ENCODE results near the gene PRRX2. TPM values are rescaled to one million over a fixed set of nuclear protein-coding genes. Genes with fewer than 3 reads are reported as not detected.
A peak's percentile ranks its signal among the peaks of the same experiment; 100 is the strongest.

The PRRX2 gene
- total RNA-seq, 2 donors from 2014 or later: 4.3 to 14.3 TPM

- WGBS: 73% methylated on average over 16 of the region's 16 CpGs
- DNase-seq (ENCODE audit: low spot score): no peak
- TF ChIP-seq POLR2A (IDR thresholded peaks at IDR 0.05) (no peak), POLR2AphosphoS5 (IDR thresholded peaks at IDR 0.05) (no peak)
- TF ChIP-seq, protein P1, sequence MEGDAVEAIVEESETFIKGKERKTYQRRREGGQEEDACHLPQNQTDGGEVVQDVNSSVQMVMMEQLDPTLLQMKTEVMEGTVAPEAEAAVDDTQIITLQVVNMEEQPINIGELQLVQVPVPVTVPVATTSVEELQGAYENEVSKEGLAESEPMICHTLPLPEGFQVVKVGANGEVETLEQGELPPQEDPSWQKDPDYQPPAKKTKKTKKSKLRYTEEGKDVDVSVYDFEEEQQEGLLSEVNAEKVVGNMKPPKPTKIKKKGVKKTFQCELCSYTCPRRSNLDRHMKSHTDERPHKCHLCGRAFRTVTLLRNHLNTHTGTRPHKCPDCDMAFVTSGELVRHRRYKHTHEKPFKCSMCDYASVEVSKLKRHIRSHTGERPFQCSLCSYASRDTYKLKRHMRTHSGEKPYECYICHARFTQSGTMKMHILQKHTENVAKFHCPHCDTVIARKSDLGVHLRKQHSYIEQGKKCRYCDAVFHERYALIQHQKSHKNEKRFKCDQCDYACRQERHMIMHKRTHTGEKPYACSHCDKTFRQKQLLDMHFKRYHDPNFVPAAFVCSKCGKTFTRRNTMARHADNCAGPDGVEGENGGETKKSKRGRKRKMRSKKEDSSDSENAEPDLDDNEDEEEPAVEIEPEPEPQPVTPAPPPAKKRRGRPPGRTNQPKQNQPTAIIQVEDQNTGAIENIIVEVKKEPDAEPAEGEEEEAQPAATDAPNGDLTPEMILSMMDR (IDR thresholded peaks at IDR 0.05): no peak
- no peak overlapping the region for H3K4me3 ChIP-seq
- H3K36me3 ChIP-seq: no peaks in the 10 kb centered on the region
- intact Hi-C loops (cut with DNase I): no loop called here
- no peaks in the 10 kb centered on the region for H3K9me3 ChIP-seq
- no peaks in the 10 kb centered on the region for H3K27me3 ChIP-seq (replicated peaks; ENCODE audit: insufficient read depth)
- H3K27ac ChIP-seq: no peak overlapping the region
- H3K4me1 ChIP-seq (replicated peaks): no peaks in the 10 kb centered on the region
These were observed 59.2 kb downstream of the PRRX2 start for GRCh38 chr9:129724456-129725190.

- TF ChIP-seq POLR2AphosphoS5 (IDR thresholded peaks at IDR 0.05): no peak
- TF ChIP-seq, protein P1 (IDR thresholded peaks at IDR 0.05): no peak
- TF ChIP-seq POLR2A (IDR thresholded peaks at IDR 0.05): no peak
- no peak overlapping the region for H3K4me3 ChIP-seq
- no peaks in the 10 kb centered on the region for H3K9me3 ChIP-seq
- no peaks in the 10 kb centered on the region for H3K27me3 ChIP-seq (replicated peaks; ENCODE audit: insufficient read depth)
- H3K36me3 ChIP-seq: no peaks in the 10 kb centered on the region
- H3K4me1 ChIP-seq (replicated peaks): no peaks in the 10 kb centered on the region
- 16% methylated on average over 10 of the region's 10 CpGs for WGBS
- intact Hi-C loops (cut with DNase I): loop anchor here (2.0 kb wide), 1 partner anchor 83 kb away; the partner anchor contains the start of gene ASB6
- peak overlapping the region; percentile 46 to 57 for H3K27ac ChIP-seq
- DNase-seq (ENCODE audit: low spot score): no peak
These were observed 60.4 kb downstream of the PRRX2 start for GRCh38 chr9:129725795-129726251.

- WGBS: 16% methylated on average over 19 of the region's 23 CpGs
- intact Hi-C loops (cut with DNase I): loop anchor here (2.0 kb wide), 1 partner anchor 84 kb away; the partner anchor contains the start of gene ASB6
- Histone ChIP-seq H3K4me1 (replicated peaks) (no peaks in the 10 kb centered on the region), H3K36me3 (no peaks in the 10 kb centered on the region), H3K9me3 (no peaks in the 10 kb centered on the region), H3K4me3 (no peak overlapping the region), H3K27me3 (replicated peaks; ENCODE audit: insufficient read depth) (no peaks in the 10 kb centered on the region), H3K27ac (peak overlapping the region; percentile 46 to 57)
- peak; percentile 53 for DNase-seq (ENCODE audit: low spot score)
- TF ChIP-seq POLR2A (IDR thresholded peaks at IDR 0.05) (no peak), POLR2AphosphoS5 (IDR thresholded peaks at IDR 0.05) (no peak)
- TF ChIP-seq, protein P1 (IDR thresholded peaks at IDR 0.05): peak; percentile 37 to 83 (median 65)
These were observed 61.1 kb downstream of the PRRX2 start for GRCh38 chr9:129726322-129727160.

DNA sequence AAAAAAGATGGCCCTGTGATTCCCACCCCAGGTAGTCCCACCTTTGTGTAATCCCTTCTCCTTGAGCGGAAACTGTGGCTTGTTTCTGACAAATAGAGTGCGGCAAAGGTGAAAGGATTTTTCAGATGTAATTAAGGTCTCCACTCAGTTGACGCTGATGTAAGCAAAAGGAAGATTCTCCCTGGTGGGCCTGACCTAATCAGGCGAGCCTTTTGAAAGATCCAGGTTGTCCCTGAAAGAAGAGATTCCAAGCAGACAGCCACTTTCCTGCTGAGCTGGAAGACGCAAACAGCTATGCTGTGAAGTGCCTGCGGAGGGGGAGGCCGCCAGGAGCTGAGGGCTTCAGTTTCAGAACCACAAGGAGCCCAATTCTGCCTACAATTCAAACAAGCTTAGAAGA, 63.3 kb downstream of the PRRX2 start:
- H3K4me1 ChIP-seq (replicated peaks): no peaks in the 10 kb centered on the region
- H3K9me3 ChIP-seq: no peaks in the 10 kb centered on the region
- intact Hi-C loops (cut with DNase I): no loop called here
- WGBS: 97% methylated on average over 7 of the region's 7 CpGs
- no peak for TF ChIP-seq POLR2AphosphoS5 (IDR thresholded peaks at IDR 0.05)
- TF ChIP-seq, protein P1 (IDR thresholded peaks at IDR 0.05): no peak
- TF ChIP-seq POLR2A (IDR thresholded peaks at IDR 0.05): no peak
- DNase-seq (ENCODE audit: low spot score): no peak
- H3K27ac ChIP-seq: no peak overlapping the region
- no peaks in the 10 kb centered on the region for H3K36me3 ChIP-seq
- no peak overlapping the region for H3K4me3 ChIP-seq
- no peaks in the 10 kb centered on the region for H3K27me3 ChIP-seq (replicated peaks; ENCODE audit: insufficient read depth)
